ENCODE data around the gene DUSP5. TPM values are rescaled to one million over a fixed set of nuclear protein-coding genes. Genes with fewer than 3 reads are reported as not detected.

DUSP5 gene
- total and polyA plus RNA-seq, 2 of the 4 experiments (the other 2 are of a cell fraction), result 42.1 to 48.1 TPM

DNA sequence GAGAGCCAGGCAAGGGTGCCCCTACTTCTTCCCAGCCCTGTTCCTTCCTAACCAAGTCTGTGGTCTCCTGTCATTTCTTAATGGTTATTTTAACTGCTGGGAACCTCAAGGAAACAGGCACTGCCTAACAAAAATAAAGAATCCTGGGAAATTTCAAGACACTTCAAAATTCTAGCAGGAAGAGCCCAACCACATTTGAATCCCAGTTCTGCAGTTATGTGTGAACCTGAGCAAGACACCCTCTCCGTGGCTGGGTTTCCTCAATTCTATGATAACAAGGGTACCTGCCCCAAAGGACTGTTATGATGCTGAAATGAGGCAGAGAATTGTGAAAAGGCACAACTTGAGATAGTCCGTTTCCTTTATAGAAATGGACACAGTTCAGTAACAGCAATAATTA lies 36.2 kb upstream of the DUSP5 start:
- Histone ChIP-seq H3K79me1 (ENCODE audit: low read depth in 1 of 2, low read length in 2 of 2) (no peaks in the 10 kb centered on the region), H3K14ac (replicated peaks; ENCODE audit: low read depth, low read length) (no peak overlapping the region), H3K9me1 (ENCODE audit: insufficient read depth, low read length) (peaks cover 9% of the 10 kb centered on the region), H2AK9ac (replicated peaks; ENCODE audit: low read depth, low read length, poor library complexity) (peak overlapping the region; percentile 66), H3K4me1 (ENCODE audit: control insufficient read depth, insufficient read depth, low read length) (peaks cover 13% of the 10 kb centered on the region), H2BK5ac (ENCODE audit: low read depth, low read length, poor library complexity, severe bottlenecking) (no peak overlapping the region), H2BK15ac (ENCODE audit: low read depth, low read length) (peak overlapping the region; percentile 70; the same call in 1 of the 3 replicates), H4K5ac (ENCODE audit: low read depth, low read length) (no peak overlapping the region), H3K9ac (ENCODE audit: low read depth, low read length) (no peak overlapping the region), H4K91ac (ENCODE audit: insufficient read depth, low read depth, low read length) (no peak overlapping the region; the same call in 1 of the 2 replicates), H3K9me3 (ENCODE audit: control insufficient read depth, insufficient read depth, low read length) (no peaks in the 10 kb centered on the region), H2BK120ac (ENCODE audit: low read depth, low read length) (no peak overlapping the region; the same call in 1 of the 2 replicates), H4K8ac (ENCODE audit: low read depth in 2 of 2, low read length in 2 of 2) (peak overlapping the region in 1 of 2 experiments; percentile 53; a peak in 1 of 4 replicates), H2BK20ac (ENCODE audit: low read depth, low read length) (no peak overlapping the region; the same call in 1 of the 2 replicates), H3K27me3 (ENCODE audit: control insufficient read depth, insufficient read depth, low read length) (no peaks in the 10 kb centered on the region; the same call in 1 of the 2 replicates), H3K56ac (ENCODE audit: extremely low read depth, insufficient read depth, low read length) (no peak overlapping the region), H3K36me3 (ENCODE audit: control insufficient read depth, insufficient read depth, low read length) (no peaks in the 10 kb centered on the region), H3K4me2 (ENCODE audit: low read depth, low read length) (no peak overlapping the region), H3K4ac (ENCODE audit: low read depth, low read length) (peak overlapping the region; percentile 51; the same call in 1 of the 2 replicates), H2AK5ac (ENCODE audit: low read depth, low read length) (peak overlapping the region; percentile 62; the same call in 1 of the 2 replicates), H2AFZ (replicated peaks; ENCODE audit: low read length, poor library complexity) (peak overlapping the region; percentile 32), H3K4me3 (ENCODE audit: insufficient read depth, low read depth, low read length) (no peak overlapping the region), H4K20me1 (ENCODE audit: insufficient read depth, low read length) (no peaks in the 10 kb centered on the region), H3K23ac (ENCODE audit: low read depth, low read length) (peak overlapping the region; percentile 11; the same call in 1 of the 2 replicates), H3K27ac (ENCODE audit: insufficient read depth, low read length) (no peak overlapping the region), H3K18ac (ENCODE audit: low read depth, low read length) (no peak overlapping the region)
- BruUV-seq (replicated peaks), result no TSS peak
- no peak for DNase-seq
- ChIA-PET POLR2A (ENCODE audit: unreplicated experiment) (no interaction called here), CTCF (no interaction called here)
- ATAC-seq (ENCODE audit: low read depth), result no peak
- TF ChIP-seq MAZ (IDR thresholded peaks at IDR 0.05; ENCODE audit: borderline replicate concordance, low read depth, low read length), result no peak
- TF ChIP-seq, protein P1, sequence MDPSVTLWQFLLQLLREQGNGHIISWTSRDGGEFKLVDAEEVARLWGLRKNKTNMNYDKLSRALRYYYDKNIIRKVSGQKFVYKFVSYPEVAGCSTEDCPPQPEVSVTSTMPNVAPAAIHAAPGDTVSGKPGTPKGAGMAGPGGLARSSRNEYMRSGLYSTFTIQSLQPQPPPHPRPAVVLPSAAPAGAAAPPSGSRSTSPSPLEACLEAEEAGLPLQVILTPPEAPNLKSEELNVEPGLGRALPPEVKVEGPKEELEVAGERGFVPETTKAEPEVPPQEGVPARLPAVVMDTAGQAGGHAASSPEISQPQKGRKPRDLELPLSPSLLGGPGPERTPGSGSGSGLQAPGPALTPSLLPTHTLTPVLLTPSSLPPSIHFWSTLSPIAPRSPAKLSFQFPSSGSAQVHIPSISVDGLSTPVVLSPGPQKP (IDR thresholded peaks at IDR 0.05; ENCODE audit: borderline replicate concordance, low read depth, low read length), result no peak
- dilution Hi-C loops (cut with HindIII; ENCODE audit: low sequenced_read_pairs, unreplicated experiment) (no loop called here), intact Hi-C loops (cut with micrococcal nuclease) (no loop called here), in situ Hi-C loops (cut with MboI; ENCODE audit: low sequenced_read_pairs) (no loop called here)
- WGBS, 2 experiments (ENCODE audit: extremely low coverage in 2 of 2, insufficient read length in 1 of 2), result no CpG with 5 or more reads among the region's 2 CpGs
